ENCODE measurements around the gene LMOD3.

The LMOD3 gene

GRCh38 chr3:69122403-69122802 lies at the start of gene LMOD3:
Gene LMOD3 (minus strand): TSS chr3:69122595. CDS start chr3:69122386, 209 bp downstream.
- no peak for DNase-seq (ENCODE audit: low spot score)

DNA sequence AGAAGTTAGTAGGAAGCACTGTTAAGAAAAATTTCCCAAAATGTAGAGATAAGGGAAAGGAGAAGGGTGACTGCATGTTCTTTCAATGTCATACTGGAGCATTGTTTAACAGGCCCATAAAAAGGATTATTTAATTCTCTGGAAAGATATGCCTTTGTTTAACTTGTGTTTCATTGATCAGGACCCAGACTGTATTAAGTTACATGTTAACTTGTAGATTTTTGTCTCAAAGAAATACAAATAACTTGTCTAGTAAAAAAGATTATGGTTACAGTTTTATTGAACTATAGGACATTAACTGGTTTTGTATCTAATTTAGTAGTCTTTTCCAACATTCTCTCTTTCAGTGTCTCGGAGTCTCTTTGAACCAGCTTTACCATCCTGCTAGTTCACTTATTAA lies 49.7 kb upstream of the LMOD3 start:
- DNase-seq (ENCODE audit: low spot score): no peak

DNA sequence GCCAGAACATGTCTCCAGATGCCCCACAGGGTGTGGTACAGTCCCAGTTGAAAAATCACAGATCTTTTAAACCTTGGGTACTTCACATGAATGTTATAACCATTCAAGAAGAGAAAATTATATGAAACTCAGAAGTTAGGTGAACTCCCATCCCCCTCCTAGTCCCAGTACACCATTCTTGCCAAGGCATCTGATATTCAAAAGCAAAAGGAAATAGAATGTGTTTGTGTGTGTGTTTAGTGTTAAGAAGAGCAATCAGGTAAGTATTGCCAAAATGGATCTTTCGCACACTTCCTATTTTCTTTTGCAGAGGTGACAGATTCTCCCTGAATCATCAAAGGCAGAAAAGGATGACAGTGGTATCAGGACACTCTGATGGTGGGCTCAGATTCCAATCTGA lies 44.1 kb upstream of the LMOD3 start:
- no peak for DNase-seq (ENCODE audit: low spot score)

DNA sequence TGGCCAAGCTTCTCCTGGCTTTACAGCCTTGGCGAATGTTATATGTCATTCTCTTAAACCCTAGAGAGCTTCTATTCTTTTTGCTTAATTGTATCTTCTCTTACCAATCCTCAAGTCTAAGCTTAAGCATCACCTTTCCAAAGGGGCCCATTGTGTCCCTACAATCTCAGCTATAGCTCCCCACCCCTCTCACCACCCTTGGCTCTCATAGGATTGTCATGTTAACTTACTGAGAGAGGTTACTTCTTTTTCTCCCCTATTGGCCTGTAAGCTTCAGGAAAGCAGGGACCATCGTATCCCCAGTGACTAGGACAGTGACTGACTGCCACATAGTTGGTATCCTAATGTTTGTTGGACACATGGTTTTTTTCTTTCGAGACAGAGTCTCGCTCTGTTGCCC lies 43.3 kb upstream of the LMOD3 start:
- no peak for DNase-seq (ENCODE audit: low spot score)

- DNase-seq (ENCODE audit: low spot score): no peak
Observed at GRCh38 chr3:69164296-69164695, 41.9 kb upstream of the LMOD3 start.

GRCh38 chr3:69162308-69162980 lies 40.0 kb upstream of the LMOD3 start:
- no peak for DNase-seq (ENCODE audit: low spot score)

DNA sequence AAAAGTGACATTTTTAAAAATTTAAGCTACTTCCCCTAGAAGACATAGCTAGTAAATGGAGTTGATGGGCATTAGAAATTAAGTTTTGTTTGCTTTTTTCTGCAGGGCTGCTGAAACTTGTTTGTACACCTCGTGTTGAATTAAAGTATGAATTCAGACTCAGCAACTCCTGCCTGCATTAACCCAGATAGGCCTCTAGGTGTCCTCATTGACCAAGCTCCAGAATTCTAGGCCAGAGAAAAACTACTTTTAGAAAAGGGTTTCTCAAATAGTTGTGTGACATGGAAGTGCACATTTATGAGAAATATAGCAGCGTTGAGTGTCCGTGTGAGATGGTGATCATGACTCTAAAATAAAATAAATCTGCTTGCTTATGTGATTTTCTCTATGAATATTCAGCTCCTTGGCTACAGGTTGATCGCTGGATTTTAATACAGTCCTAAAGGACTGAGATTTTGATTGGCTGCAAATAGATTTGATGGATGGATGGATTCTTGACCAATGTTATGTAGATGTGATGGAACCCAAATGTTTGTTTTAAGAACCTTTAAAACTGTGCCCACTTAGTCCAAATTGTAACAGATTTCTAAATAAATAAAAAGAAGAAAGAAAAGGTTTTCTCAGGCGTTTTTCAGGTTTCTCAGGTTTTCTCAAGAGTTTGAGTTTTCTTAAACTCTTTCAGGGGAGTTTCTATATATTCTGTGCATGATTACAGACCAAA lies 39.4 kb upstream of the LMOD3 start:
- peak; percentile 53 for DNase-seq (ENCODE audit: low spot score)

DNA sequence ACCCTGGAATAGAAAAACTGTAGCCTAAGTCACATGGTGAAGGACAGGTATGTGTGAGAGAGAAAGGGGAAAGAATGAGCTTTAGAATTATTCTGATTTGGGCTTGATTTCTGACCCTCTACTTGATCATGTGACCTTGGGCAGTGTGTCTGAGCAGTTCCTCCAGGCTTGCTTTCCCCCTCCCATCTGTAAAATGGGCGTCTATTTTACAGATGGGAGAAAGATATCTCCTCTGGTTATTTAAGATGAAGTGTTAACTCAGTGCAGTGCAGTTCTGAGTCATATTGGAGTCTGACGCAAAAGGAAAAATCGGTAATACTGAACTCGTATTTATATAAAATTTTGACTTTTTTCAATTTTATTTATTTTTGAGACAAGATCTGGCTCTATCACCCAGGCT lies 38.1 kb upstream of the LMOD3 start:
- no peak for DNase-seq (ENCODE audit: low spot score)

DNA sequence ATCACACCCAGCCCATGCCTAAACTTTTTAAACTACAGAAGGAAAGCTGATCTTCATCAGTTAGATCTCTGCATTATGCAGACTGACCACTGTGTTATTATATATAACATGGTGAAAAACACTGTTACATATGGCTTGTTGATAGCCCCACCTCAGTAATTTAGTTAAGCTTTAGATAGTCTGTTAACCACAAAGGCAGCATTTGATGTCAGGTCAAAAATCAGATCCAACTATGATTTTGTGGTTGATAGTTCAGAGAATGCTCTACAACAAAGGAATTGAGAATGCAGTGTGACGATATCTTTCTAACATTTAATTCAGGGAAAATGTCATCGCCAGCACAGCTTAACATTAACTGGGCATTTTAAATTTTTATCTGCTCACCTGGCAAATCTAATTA lies 37.7 kb upstream of the LMOD3 start:
- DNase-seq (ENCODE audit: low spot score): no peak

GRCh38 chr3:69149586-69149985 lies 27.2 kb upstream of the LMOD3 start:
- no peak for DNase-seq (ENCODE audit: low spot score)

DNA sequence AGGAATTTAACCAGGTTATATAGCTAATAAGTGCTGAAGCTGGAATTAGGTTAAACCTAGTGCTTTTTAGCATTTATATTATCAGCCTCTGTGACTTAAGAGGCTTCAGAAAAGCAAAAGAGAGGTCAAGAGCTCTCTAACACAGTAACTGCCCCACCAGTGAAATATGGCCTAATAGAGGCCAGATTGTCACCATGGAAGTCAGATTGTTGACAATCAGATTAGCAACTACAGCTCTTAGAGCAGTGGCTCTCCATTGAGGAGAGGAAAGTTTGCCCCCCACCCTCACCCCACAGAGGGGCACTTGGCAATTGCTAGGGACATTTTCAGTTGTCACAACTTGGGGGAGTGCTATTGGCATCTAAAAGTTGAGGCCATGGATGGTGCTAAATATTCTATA lies 23.3 kb upstream of the LMOD3 start:
- DNase-seq (ENCODE audit: low spot score): no peak

- DNase-seq (ENCODE audit: low spot score): no peak
Observed at GRCh38 chr3:69144631-69145245, 22.3 kb upstream of the LMOD3 start.

GRCh38 chr3:69143612-69144011 lies 21.2 kb upstream of the LMOD3 start:
- DNase-seq (ENCODE audit: low spot score): no peak

DNA sequence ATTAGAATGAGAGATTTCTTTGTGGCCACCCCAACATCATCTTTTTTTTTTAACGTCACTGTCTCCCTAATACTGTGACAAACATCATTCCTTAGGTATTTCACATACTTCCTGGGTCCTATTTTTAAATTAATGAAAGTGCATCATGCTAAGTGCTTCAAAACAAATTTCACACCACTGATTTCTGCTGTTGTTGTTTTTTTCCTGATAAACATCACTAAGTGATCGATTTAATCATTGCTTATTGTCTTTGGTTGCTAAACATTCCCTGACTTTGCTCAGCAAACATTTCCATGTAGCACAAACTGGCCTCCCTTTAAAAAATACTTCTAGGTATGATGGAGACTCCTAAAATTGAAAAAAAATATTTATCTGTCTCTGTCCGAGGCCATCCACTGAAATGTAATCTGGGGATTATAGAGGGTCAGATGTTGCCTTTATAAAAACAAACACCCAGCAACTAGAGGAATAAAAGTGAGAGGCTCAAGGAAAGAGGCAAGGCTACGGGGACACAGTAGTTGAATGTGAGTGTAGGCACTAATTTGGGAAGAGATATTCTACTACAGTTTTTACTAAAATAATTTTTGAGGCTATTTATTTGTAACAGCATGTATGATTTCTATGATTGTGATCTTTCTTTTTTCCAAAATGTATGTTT lies 20.5 kb upstream of the LMOD3 start:
- DNase-seq (ENCODE audit: low spot score): no peak

GRCh38 chr3:69142090-69142489 lies 19.7 kb upstream of the LMOD3 start:
- no peak for DNase-seq (ENCODE audit: low spot score)

- no peak for DNase-seq (ENCODE audit: low spot score)
Observed at GRCh38 chr3:69141313-69141712, 18.9 kb upstream of the LMOD3 start.

- no peak for DNase-seq (ENCODE audit: low spot score)
Observed at GRCh38 chr3:69137412-69137811, 15.0 kb upstream of the LMOD3 start.

- DNase-seq (ENCODE audit: low spot score): no peak
Observed at GRCh38 chr3:69137005-69137404, 14.6 kb upstream of the LMOD3 start.

DNA sequence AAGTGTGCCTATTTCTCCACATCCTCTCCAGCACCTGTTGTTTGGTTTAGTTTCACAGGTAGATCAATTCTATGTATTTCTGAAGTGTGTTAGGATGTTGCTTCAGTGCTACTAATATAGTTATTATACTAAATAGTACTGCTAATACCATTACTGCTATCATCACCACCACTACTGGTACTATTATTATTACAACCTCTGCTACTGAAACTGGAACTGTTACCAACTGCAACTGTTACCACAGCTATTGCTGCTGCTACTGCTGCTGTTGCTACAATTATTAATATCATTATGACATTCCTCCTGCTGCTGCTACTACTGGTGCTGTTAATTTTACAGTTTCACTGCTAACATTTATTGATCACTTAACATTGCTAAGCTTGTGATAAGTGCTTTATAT lies 8.3 kb upstream of the LMOD3 start:
- DNase-seq (ENCODE audit: low spot score): no peak

GRCh38 chr3:69129531-69129930 lies 7.1 kb upstream of the LMOD3 start:
- no peak for DNase-seq (ENCODE audit: low spot score)

GRCh38 chr3:69128509-69128908 lies 6.1 kb upstream of the LMOD3 start:
- DNase-seq (ENCODE audit: low spot score): no peak

- DNase-seq (ENCODE audit: low spot score): no peak
Observed at GRCh38 chr3:69126999-69127398, 4.6 kb upstream of the LMOD3 start.

DNA sequence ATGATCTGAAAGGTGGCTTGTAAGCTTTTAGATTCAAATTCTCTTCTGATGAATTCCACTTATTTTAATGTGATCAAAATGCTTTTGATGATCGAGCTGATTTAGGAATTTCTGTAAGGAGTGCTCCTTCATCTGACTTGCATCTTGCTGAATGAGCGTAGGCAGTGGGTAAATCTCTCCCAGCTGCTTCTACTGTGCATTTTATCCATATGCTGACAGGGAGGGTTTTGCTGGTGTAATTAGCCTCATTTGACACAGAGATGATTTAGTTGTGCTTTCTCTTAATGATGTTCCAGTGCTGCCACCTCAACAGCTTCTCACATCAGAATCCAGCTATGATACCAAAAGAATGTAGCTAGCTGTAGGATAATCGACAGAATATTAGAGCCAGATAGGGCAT lies 3.8 kb upstream of the LMOD3 start:
- no peak for DNase-seq (ENCODE audit: low spot score)
